Fibroblast of peridontal ligament (primary cell): ENCODE measurements around the gene COL16A1.

ENCODE experiments used
- DNase-seq: peaks from one replicate; pipeline ENCODE4 v3.0.0-alpha.2; 2010; ENCODE audit errors: extremely low read depth

The COL16A1 gene

DNA sequence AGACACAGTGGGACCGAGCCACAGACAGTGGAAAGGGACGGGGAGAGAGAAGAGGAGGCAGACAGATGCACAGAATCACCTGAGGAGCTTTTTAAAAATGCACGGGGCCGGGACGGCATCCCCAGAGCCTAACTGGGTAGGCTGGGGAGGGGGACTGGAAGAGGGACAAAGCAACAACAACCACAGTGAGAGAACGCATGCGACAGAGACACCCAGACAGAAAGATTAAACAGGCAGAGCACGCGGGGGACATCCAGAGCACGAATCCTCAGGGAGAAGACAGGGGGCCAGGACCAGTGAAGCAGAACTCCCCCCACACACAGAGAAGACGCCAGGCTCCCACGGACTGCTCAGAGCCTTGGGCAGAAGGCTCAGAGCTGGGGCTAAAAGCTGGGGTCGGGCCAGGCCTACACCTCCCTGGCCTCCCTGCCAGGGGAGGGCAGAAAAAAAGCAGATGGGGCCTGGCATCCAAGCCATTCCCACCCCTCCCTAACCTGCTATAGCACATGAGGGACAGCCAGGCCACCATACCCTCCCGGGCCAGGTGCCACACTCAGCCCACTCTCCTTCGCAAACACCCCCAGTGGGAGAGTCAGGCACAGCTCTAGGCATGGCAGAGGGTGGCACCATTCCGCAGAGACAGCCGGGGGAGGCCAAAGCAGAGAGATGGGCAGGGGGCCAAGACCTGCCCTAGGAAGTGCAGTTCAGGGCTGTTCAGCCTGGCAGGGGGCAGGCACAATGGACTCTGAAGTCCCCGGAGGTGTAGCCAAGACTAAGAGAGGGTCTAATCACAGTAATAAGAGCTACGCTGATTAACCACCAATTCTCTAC, 29.8 kb upstream of the COL16A1 start:
- no peak for DNase-seq

DNA sequence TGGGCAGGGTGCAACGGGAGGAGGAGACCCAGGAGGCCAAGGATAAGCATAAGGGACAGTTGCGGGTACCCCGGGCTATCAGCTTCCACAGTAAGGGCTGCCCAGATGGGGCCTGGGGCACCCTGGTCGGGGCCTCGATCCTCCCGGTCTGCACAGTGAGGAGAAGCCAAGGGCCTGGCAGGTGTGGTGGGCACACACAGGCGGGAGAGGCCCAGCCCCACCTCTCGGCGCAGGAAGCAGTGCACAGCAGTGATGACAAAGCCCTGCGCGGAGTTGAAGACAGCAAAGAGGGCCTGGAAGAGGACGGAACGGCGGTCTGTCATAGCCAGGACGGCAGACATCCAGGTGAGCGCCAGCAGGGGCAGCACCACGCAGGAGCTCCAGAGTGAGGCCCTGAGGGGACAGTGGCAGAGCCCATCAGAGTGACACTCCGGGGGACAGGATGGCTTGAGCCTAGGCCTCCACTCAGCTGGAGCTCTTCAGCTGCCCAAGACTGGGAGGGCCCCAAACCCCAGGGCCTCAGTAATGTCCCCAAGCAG, 29.0 kb upstream of the COL16A1 start:
- DNase-seq: no peak

DNA sequence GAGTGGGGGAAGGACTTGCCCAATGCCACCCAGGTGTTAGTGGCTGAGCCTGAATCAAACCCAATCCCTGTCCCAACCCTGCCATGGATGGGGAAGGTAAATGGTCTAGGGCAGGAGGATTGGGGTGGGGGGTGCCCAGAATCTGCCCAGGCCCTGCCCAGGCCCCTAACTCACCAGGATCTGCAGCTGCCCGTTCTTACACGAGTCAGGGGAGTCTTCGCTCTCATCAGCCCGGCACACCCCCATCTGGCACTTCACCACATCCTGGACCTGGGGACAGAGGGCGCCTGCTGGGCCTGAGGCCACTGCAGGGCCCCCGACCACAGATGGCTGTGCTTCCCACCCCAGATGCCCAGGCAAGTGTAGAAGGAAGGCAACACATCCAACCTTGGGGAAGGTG, 28.5 kb upstream of the COL16A1 start:
- no peak for DNase-seq

DNA sequence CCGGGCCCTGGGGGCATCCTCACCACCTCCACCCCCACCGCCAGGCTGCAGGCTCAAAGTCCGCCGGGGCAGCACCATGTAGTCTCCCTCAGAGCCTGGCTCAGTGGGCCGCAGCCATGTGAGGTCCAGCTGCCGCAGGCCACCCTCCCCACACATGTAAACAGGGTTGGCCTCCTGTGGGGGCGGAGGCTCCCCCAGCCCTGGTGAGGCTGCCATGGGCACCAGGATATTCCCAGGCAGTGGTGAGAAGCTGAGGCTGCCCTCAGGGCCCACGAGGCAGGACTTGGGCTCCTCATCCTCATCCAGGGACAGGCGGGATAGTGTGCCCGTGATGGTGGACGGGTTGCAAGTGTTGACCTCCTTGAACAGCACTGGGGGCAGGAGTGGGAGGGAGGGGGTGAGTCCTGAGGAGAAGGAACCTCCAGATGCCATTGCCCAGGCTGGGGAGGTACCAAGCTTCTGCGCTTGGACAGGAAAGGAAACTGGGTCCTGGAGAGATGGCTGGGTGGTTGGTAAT, 27.3 kb upstream of the COL16A1 start:
- no peak for DNase-seq

DNA sequence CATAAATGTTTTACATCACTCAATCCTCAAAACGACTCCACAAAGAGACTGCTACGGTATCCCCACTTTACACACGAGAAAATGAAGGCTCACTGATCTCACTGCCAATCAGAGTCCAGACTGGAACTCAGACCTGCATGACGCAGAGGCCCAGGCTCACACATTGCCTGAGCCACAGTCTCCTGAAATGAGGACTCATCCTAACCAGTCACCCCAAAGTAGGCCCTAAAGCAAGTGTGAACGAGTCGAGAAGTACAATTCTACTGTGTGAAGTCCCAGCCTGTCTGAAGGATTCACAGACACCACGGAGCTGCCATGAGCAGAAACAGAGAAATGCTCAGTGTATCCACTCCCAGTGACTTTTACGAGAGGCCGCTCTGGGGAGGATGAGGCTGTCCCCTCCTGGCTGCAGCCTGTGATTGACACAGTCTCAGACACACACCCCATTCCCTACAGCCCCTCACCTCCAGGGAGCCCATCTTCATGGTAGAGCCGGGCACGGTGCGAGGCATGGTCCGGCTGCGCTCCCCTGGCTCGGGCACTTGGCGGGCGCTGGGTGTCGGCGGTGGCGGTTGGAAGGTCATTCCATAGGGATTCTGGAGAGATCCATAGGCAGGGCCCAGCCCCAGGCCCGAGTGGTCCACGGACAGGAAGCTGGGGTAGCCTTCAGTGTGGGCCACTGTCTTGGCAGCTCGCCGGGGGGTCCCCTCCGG, 26.7 kb upstream of the COL16A1 start:
- DNase-seq: no peak

DNA sequence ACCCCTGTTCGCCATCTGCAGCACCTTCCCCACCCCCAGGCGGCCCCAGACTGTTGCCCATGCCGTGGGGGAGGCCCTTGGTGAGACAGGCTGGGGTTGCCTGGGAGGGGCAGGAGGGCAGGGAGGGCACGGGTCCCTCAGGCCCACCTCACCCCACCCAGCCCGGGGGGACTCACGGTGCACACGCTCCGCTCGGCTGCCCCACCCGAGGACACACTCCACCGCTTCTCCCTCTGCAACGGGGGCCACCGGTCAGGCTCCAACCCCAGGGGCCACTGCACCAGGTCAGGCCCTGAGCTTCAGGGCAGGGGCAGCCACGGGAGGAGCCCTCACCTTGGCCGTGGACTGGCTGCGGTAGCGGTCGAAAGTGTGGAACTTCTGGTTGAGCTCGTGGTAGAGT, 24.0 kb upstream of the COL16A1 start:
- no peak for DNase-seq

DNA sequence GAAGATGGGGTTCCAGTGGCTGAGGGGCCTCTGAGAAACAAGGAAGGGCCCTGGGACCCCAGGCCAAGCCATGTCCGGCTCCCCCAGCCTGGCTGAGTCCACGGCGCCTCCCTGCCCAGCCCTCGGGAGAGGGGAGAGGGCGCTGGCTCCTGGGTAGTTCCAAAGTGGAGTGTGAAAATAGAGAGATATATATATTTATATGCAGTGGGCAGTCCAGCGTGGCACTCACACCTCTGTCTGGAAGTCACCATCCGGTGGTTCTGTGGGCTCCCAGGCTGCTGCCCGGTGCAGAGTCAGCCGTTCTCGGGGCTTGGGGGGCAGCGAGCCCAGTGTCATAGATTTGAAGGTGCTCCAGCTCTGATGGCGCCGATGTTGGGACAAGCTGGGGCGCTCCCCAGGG, 23.4 kb upstream of the COL16A1 start:
- DNase-seq: no peak

DNA sequence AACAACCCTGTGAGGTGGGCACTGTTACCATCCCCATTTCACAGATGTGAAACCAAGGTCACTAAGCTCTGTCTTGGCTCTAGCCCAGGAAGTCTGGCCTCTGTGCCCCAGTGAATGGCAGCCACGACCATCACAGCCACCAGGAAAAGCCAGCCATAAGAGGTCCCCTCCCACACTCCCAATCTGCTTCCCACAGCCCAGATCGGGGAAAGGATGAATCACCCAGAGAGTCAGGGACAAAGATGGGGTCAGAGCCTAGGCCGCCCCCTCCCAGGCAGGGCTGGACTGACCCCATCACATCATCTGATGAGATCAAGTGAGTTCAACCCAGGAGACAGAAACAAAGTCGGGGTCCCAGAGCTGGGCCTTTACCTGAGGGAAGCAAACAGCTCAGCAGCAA, 22.9 kb upstream of the COL16A1 start:
- DNase-seq: no peak

DNA sequence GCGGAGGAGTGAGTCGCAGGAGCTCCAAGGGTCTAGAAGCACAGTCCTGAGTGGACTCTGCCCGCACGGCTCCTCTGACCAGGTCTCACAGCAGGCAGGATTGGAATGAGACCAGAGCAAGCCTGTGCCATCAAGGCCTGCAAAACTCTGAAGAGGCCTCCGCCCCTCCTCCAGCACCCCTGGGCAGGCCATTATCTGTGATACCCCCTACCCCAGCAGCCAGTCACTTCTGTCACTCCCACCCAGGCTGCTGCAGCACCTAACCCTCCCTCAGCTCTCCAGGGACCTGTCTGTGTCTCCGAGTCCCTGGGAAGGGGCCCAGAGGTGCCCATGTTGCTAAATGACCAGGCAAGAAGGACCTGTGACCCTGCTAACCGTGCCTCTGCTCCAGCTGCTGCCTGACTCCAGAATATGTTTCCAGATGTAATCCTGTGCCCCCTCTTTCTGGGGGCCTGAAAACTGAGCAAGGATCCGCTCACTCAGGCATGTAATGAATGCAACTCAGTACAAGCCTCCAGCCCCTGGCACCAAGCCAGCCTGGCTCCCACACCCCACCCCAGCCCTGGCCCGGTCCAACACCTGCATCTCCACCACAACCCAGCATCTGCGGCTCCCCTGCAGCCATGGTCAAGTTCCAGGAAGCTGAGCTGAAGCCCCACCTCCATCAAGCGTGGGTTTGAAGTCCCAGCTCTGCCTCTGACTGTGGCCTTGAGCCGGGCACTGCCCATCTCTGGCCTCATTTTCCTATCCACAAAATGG, 22.1 kb upstream of the COL16A1 start:
- DNase-seq: no peak

DNA sequence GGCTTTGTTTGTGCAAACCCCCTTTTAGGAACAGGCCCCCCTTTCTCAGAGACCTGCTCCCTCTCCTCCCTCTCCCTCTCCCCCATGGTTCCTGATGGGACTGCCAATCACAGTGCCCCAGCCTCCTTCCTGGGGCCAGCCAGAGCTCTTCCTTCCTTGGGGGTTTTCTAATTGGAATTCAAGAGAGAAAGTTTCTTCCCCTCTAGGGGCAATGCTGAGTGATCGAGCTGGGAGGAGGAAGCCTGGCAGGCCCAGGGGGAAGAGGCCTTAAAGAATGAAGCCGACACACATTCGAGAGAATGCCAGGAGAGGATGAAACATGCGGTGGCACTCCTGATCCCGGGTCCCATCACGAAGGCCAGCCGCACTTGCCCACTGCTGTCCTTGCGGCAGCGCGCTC, 21.3 kb upstream of the COL16A1 start:
- DNase-seq: no peak

DNA sequence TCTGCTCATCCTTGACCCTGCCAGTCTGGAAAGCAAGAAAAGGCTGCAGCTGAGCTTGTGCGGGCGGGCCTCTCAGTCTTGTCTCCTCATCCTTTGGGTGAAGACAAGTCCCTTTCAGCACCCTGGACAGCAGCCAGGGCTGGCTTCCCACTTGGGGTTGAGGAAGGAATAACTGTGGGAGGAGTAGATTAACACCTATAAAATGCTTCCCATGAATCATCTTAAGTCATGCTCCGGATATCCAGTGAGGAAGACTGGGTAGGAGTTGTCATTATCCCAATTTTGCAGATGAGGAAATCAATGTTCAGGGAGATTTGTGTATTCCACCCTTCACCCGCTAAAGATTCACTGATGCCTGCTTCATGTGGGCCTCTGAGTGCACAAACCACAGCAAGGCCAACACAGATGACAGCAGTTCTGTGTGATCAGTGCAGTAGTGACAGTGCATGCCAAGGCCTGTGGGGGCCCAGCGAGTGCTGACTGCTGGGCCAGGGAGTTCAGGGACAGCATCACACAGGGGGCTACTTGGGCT, 20.1 kb upstream of the COL16A1 start:
- peak; percentile 65 for DNase-seq

DNA sequence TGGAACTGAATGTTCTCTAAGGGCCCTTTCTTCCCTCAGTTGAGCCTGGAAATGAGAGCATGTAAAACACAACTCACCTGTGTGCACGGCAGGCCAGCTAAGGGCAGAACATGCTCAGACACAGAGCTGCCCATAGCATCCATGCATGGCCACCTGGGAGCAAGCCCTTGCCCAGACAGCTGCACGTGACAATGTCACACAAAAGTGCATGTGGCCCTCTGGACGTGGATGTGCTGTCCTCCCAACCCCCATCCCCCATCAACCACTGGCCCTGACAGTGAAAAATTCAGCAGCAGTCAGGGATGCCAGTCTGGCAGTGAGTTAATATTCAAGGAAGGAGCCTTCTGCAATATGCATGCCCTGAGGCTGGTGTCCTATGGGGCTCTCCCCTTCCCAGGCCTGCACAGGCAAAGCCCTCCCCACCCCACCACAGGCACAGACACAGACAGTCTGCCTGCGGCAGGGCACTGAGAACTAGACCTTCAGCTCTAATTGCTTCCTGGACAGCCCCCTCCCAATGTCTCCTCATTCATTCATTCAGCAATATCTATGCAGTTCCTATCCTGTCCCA, 14.6 kb upstream of the COL16A1 start:
- no peak for DNase-seq

DNA sequence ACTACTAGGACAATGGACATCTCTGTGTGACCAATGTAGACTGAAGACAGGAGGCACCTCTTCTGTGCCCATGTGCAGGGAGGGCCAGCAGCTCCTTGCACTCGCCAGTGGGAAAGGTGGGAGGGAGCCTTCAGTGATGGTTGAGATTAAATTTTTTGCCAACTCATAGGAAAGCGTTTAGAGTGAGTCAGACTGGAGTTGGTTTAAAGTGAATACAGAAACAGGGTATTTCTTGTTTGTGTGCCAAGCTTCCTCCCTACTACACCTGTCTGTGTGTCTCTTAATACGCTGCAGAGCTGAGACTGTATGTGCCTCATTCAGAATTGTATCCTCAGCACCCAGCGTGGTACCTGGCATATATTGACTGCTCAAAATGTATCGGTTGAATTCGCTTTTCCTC, 13.5 kb upstream of the COL16A1 start:
- peak; percentile 42 for DNase-seq

DNA sequence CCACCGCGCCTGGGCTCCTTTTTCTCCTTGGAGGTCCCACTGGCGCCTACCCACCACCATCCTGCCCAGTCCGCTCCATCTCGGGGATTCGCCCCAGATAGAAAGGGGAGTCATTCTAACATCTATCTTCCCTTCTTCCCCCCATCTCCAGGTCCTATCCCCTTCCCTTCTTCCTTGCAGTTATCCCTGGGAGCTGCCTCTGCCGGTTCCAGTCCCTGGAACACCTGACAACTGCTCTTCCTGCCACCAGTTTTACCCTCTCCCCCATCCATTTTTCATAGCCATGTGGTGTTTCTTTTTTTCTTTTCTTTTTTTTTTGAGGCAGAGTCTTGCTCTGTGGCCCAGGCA, 12.0 kb upstream of the COL16A1 start:
- DNase-seq: no peak

DNA sequence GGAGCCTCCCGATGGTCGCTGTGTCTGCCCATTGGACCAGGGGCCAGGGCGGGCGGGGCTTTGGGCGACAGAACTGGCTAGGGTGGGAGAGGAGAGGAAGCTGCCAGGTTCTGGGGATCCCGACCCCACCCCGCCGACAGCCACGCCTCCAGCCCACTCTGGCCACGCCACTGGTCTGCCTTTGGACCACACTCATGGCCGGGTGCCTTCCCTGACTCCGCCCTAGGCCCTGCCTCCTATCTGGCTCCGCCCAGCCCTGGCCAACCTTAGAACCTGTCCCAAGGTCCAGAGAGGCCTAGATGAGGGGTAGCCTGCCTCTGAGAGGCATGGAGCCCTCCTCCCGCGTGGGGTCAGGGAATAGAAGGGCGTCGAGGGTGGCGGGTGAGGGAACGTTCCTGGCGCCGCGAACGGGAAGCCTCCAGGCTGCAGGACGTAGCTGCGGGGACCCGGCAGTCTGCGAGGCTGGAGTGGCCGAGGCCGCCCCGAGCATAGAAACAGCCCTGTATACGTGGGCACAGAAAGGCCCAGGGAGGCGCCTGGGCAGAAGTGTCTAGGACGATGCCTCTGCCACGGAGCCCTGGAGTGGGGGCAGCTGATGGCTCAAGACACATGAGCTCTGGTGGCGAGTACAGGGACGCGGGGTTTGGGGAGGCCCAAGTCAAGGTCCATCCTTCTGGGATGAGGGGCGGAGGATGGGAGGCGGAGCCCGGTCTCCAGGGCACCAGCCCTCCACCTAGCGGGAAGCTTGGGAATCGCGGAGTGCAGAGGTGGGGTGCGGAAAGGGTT, 11.5 kb upstream of the COL16A1 start:
- DNase-seq: peak; percentile 87

DNA sequence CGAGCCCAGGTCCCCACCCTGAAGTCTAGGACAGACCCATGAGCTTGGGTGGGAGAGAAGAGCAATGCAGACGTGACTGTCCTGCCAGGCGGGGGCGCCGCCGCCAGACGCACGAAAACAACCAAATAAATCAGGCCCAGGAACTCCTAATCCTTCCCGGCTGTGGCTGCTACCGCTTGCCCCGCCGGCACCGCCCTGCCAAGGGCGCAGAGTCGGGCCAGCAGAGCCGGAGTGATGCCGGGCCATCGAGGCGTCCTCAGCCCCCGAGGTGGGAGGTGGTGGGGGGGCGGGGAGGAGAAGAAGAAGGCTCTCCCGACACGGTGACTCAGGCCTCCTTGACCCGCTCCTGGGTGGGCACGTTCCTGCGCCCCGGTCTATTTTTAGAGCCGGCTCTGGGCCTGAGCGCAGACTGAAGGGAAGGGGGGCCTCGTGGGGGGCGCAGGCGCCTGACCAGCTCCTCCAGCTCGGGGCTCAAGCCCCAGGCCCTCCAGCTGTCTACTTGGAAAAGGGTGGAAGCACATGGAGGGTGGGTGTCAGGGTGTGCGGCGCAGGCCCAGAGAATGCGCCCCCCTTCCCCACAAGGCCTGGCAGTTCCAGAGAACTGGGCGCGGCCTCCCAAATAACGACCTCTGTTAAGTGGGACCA, 10.7 kb upstream of the COL16A1 start:
- DNase-seq: peak; percentile 64

DNA sequence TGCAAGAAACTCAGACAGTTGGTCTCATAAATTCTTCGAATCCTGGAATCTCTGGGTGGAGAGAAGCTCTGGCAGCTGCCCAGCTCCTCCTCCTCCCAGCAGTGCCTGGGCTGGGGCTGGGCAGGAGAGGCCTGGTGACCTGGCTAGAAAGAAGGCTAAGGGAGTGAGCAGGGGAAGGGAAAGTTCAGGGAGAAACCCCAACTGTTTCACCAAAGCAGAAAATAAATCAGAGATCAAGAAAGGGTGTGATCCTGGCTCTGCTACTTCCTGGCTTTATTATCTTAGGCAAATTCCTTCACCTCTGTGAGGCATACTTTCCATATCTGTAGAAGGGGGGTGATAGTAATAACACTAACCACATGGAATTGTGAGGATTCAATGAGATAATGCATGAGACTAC, 8.8 kb upstream of the COL16A1 start:
- DNase-seq: peak; percentile 83

DNA sequence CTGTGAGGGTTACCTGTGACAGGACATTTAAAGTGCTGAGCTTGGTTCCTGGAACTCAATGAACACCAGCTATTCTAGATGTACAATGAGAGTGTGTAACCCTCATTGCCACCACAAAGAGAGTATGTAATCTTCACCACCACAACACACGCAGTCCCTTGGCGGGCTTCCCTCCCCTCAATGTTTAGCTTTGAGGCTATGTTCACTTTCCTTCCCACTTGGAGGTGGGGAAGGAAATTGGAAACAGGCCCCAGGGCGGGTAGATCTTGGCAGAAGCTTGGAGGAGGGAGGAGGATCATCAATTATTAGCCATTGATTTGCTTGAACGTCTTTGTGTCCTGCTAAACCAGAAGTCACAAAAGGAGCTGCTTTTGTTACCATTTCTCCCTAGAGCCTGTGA, 8.3 kb upstream of the COL16A1 start:
- DNase-seq: peak; percentile 93

DNA sequence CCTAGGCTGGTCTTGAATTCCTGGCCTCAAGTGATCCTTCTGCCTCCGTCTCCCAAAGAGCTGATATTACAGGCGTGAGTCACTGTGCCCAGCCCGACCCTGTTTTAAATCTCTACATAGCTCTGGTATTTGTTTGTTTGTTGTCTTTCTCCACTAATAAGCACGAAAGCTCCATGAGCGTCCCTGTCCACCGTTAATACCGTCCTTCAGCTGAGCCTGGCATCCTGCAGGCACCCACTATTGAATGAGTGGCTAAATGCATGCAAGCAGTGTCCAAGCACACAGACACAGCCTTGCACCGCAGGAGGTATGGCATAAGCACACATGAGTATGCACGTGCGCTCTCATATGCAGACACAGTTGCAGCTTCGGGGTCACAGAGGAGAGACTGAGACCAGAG, 4.5 kb upstream of the COL16A1 start:
- DNase-seq: no peak

DNA sequence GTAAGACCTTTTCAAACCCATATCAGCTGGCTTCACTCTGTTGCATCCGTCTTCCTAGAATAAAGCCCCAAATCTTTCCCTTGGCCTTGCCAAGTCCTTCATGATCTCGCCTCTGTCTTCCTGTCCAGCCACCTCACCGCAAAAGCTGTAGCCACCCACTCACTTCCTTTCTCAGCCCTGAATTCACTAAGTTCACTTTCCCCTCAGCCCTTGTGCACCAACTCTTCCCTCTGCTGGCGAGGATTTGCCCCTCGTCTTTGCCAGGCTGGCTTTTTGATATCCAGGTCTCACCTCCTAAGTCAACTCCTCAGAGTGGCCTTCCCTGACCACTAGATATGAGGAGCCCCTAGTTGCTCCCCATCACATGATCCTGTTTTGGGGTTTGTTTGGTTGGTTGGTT, 3.9 kb upstream of the COL16A1 start:
- peak; percentile 54 for DNase-seq
